ENCODE results near the gene ZMIZ1. TPM values are rescaled to one million over a fixed set of nuclear protein-coding genes. Genes with fewer than 3 reads are reported as not detected.

Gene ZMIZ1
- total and polyA plus RNA-seq, 2 experiments from 2014 or later: 9.2 to 30.9 TPM

DNA sequence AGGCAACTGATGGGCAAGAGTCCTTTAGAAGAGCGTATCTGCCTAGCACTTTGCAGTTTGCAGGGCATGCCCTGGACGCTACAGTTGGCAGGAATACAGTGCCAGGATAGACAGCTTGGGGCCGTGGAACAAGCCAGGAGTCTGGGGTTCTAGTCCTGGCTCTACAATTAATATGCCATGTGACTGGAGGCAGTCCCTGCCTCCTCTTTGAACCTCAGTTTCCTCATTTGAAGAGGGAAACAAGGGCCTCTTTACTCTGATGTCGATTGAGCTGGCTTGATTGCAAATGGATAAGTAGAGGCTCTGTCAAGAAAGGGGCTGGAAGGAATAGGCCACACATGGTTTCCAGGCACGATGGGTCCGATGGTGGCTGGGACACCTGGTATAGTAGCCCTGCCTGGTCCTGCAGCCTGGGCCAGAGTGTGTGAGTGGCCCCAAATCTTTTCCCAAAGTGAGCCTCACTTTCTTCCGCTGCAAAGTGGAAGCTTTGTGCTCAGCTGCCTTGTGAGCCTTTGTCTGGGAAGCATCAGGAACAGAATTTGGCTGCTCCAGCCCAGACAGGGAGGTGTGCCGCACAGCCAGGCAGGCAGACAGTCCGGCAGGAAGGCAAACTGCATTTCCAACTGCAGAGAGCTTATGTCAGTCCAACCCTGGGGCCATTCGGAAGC lies 167.1 kb downstream of the ZMIZ1 start (continued):
- TF ChIP-seq, protein P1, sequence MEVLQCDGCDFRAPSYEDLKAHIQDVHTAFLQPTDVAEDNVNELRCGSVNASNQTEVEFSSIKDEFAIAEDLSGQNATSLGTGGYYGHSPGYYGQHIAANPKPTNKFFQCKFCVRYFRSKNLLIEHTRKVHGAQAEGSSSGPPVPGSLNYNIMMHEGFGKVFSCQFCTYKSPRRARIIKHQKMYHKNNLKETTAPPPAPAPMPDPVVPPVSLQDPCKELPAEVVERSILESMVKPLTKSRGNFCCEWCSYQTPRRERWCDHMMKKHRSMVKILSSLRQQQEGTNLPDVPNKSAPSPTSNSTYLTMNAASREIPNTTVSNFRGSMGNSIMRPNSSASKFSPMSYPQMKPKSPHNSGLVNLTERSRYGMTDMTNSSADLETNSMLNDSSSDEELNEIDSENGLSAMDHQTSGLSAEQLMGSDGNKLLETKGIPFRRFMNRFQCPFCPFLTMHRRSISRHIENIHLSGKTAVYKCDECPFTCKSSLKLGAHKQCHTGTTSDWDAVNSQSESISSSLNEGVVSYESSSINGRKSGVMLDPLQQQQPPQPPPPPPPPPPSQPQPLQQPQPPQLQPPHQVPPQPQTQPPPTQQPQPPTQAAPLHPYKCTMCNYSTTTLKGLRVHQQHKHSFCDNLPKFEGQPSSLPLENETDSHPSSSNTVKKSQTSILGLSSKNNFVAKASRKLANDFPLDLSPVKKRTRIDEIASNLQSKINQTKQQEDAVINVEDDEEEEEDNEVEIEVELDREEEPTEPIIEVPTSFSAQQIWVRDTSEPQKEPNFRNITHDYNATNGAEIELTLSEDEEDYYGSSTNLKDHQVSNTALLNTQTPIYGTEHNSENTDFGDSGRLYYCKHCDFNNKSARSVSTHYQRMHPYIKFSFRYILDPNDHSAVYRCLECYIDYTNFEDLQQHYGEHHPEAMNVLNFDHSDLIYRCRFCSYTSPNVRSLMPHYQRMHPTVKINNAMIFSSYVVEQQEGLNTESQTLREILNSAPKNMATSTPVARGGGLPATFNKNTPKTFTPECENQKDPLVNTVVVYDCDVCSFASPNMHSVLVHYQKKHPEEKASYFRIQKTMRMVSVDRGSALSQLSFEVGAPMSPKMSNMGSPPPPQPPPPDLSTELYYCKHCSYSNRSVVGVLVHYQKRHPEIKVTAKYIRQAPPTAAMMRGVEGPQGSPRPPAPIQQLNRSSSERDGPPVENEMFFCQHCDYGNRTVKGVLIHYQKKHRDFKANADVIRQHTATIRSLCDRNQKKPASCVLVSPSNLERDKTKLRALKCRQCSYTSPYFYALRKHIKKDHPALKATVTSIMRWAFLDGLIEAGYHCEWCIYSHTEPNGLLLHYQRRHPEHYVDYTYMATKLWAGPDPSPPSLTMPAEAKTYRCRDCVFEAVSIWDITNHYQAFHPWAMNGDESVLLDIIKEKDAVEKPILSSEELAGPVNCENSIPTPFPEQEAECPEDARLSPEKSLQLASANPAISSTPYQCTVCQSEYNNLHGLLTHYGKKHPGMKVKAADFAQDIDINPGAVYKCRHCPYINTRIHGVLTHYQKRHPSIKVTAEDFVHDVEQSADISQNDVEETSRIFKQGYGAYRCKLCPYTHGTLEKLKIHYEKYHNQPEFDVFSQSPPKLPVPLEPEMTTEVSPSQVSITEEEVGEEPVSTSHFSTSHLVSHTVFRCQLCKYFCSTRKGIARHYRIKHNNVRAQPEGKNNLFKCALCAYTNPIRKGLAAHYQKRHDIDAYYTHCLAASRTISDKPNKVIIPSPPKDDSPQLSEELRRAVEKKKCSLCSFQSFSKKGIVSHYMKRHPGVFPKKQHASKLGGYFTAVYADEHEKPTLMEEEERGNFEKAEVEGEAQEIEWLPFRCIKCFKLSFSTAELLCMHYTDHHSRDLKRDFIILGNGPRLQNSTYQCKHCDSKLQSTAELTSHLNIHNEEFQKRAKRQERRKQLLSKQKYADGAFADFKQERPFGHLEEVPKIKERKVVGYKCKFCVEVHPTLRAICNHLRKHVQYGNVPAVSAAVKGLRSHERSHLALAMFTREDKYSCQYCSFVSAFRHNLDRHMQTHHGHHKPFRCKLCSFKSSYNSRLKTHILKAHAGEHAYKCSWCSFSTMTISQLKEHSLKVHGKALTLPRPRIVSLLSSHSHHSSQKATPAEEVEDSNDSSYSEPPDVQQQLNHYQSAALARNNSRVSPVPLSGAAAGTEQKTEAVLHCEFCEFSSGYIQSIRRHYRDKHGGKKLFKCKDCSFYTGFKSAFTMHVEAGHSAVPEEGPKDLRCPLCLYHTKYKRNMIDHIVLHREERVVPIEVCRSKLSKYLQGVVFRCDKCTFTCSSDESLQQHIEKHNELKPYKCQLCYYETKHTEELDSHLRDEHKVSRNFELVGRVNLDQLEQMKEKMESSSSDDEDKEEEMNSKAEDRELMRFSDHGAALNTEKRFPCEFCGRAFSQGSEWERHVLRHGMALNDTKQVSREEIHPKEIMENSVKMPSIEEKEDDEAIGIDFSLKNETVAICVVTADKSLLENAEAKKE (CRISPR knock-in tag; IDR thresholded peaks at IDR 0.05): no peak
- TF ChIP-seq NANOG (IDR thresholded peaks at IDR 0.05; ENCODE audit: borderline replicate concordance) (no peak), STAT1 (IDR thresholded peaks at IDR 0.05; ENCODE audit: unreplicated experiment) (no peak), ZNF331 (CRISPR knock-in tag; IDR thresholded peaks at IDR 0.05; ENCODE audit: low read depth) (no peak), EZH2phosphoT487 (IDR thresholded peaks at IDR 0.05; ENCODE audit: unreplicated experiment) (no peak), ZNF114 (CRISPR knock-in tag; IDR thresholded peaks at IDR 0.05) (no peak), POLR2AphosphoS5 (IDR thresholded peaks at IDR 0.05; ENCODE audit: low read depth) (no peak)
- TF ChIP-seq, protein P2, sequence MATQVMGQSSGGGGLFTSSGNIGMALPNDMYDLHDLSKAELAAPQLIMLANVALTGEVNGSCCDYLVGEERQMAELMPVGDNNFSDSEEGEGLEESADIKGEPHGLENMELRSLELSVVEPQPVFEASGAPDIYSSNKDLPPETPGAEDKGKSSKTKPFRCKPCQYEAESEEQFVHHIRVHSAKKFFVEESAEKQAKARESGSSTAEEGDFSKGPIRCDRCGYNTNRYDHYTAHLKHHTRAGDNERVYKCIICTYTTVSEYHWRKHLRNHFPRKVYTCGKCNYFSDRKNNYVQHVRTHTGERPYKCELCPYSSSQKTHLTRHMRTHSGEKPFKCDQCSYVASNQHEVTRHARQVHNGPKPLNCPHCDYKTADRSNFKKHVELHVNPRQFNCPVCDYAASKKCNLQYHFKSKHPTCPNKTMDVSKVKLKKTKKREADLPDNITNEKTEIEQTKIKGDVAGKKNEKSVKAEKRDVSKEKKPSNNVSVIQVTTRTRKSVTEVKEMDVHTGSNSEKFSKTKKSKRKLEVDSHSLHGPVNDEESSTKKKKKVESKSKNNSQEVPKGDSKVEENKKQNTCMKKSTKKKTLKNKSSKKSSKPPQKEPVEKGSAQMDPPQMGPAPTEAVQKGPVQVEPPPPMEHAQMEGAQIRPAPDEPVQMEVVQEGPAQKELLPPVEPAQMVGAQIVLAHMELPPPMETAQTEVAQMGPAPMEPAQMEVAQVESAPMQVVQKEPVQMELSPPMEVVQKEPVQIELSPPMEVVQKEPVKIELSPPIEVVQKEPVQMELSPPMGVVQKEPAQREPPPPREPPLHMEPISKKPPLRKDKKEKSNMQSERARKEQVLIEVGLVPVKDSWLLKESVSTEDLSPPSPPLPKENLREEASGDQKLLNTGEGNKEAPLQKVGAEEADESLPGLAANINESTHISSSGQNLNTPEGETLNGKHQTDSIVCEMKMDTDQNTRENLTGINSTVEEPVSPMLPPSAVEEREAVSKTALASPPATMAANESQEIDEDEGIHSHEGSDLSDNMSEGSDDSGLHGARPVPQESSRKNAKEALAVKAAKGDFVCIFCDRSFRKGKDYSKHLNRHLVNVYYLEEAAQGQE (IDR thresholded peaks at IDR 0.05; ENCODE audit: unreplicated experiment): no peak
- TF ChIP-seq, protein P3, sequence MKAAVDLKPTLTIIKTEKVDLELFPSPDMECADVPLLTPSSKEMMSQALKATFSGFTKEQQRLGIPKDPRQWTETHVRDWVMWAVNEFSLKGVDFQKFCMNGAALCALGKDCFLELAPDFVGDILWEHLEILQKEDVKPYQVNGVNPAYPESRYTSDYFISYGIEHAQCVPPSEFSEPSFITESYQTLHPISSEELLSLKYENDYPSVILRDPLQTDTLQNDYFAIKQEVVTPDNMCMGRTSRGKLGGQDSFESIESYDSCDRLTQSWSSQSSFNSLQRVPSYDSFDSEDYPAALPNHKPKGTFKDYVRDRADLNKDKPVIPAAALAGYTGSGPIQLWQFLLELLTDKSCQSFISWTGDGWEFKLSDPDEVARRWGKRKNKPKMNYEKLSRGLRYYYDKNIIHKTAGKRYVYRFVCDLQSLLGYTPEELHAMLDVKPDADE (IDR thresholded peaks at IDR 0.05): no peak

All from GM23338 (cell line).